ENCODE results near the gene NQO1.

Gene NQO1

GRCh38 chr16:69711115-69711740, 15.1 kb downstream of the NQO1 start:
- no peak for TF ChIP-seq ZFX (IDR thresholded peaks at IDR 0.05)
- TF ChIP-seq CTCF (conservative IDR thresholded peaks at IDR 0.05): no peak
- H3K27ac ChIP-seq: 0 out of 2 replicates have a peak overlapping the region, but pooled peaks have one; percentile 2

GRCh38 chr16:69709456-69710084, 16.8 kb downstream of the NQO1 start:
- TF ChIP-seq ZFX (IDR thresholded peaks at IDR 0.05) (no peak), CTCF (conservative IDR thresholded peaks at IDR 0.05) (peak; percentile 79)
- H3K27ac ChIP-seq: no peak overlapping the region

- H3K27ac ChIP-seq: no peak overlapping the region
- TF ChIP-seq CTCF (conservative IDR thresholded peaks at IDR 0.05) (no peak), ZFX (IDR thresholded peaks at IDR 0.05) (no peak)
Observed at GRCh38 chr16:69707920-69708683, 18.3 kb downstream of the NQO1 start.

- TF ChIP-seq ZFX (IDR thresholded peaks at IDR 0.05) (no peak), CTCF (conservative IDR thresholded peaks at IDR 0.05) (no peak)
- peak overlapping the region; percentile 46 for H3K27ac ChIP-seq
Observed at GRCh38 chr16:69706975-69707340, 19.4 kb downstream of the NQO1 start.

GRCh38 chr16:69706256-69706974, 19.9 kb downstream of the NQO1 start:
- peak overlapping the region; percentile 46 for H3K27ac ChIP-seq

GRCh38 chr16:69703638-69704037, 22.7 kb downstream of the NQO1 start:
- TF ChIP-seq ZFX (IDR thresholded peaks at IDR 0.05): no peak
- TF ChIP-seq CTCF (conservative IDR thresholded peaks at IDR 0.05): no peak

More at GRCh38 chr16:69706256-69706974, 19.9 kb downstream of the NQO1 start:
- no peak for TF ChIP-seq CTCF (conservative IDR thresholded peaks at IDR 0.05)
- TF ChIP-seq ZFX (IDR thresholded peaks at IDR 0.05): no peak

More at GRCh38 chr16:69703638-69704037, 22.7 kb downstream of the NQO1 start:
- H3K27ac ChIP-seq: no peak overlapping the region

Measured in C4-2B (cell line).